Spleen (tissue), 11 donors: ENCODE results near the gene PTPRM. TPM values are rescaled to one million over a fixed set of nuclear protein-coding genes. Genes with fewer than 3 reads are reported as not detected.

Experiments used
- DNase-seq: peaks from one replicate; pipeline ENCODE4 v3.0.0-alpha.2; 2020
- H3K27ac ChIP-seq, 8 donors: fragments of 200-600 bp; sonication (generic) in 7 of 8; 1 replicate in 4 of 8; 2 replicates in 4 of 8; pipeline versions ENCODE4 v1.5.0 to v1.8.0; 2016 to 2021; ENCODE audit warnings: inconsistent platforms in 4 of 8, mild to moderate bottlenecking in 4 of 8, moderate library complexity in 1 of 8
- H3K27me3 ChIP-seq, 7 donors: fragments of 200-600 bp; sonication (generic) in 6 of 7; replicated peaks in 1 of 7; 1 replicate in 4 of 7; 2 replicates in 3 of 7; pipeline versions ENCODE4 v1.5.0 to v1.8.0; 2016 to 2021; ENCODE audit warnings: inconsistent platforms in 3 of 7, mild to moderate bottlenecking in 1 of 7
- H3K36me3 ChIP-seq, 6 donors: fragments of 200-600 bp; sonication (generic) in 5 of 6; 1 replicate in 4 of 6; 2 replicates in 2 of 6; pipeline versions ENCODE4 v1.5.0 to v1.8.0; 2016 to 2021; ENCODE audit warnings: inconsistent platforms in 2 of 6
- H3K4me1 ChIP-seq, 6 donors: fragments of 200-600 bp; sonication (generic) in 5 of 6; 1 replicate in 3 of 6; 2 replicates in 3 of 6; pipeline versions ENCODE4 v1.5.0 to v1.8.0; 2016 to 2021; ENCODE audit warnings: inconsistent platforms in 3 of 6
- H3K4me3 ChIP-seq, 8 donors: fragments of 200-600 bp; sonication (generic) in 7 of 8; 1 replicate in 4 of 8; 2 replicates in 4 of 8; pipeline versions ENCODE4 v1.5.0 to v1.8.0; 2016 to 2021; ENCODE audit warnings: inconsistent platforms in 4 of 8, mild to moderate bottlenecking in 4 of 8, moderate library complexity in 2 of 8
- H3K9me3 ChIP-seq, 8 donors: fragments of 200-600 bp; sonication (generic) in 7 of 8; 1 replicate in 4 of 8; 2 replicates in 4 of 8; pipeline versions ENCODE4 v1.5.0 to v1.8.0; 2016 to 2021; ENCODE audit warnings: inconsistent platforms in 4 of 8
- CTCF ChIP-seq, 11 experiments: fragments of 200-600 bp in 7 of 11; fragments of 450-650 bp in 4 of 11; sonication (generic) in 4 of 11; IDR thresholded peaks in 8 of 11; conservative IDR thresholded peaks in 3 of 11; 1 replicate in 7 of 11; 2 replicates in 4 of 11; pipeline versions ENCODE4 v1.4.0 to v1.8.0; 2016 to 2021; ENCODE audit warnings: antibody characterized with exemption in 11 of 11, inconsistent platforms in 4 of 11, mild to moderate bottlenecking in 1 of 11
- POLR2A ChIP-seq, 3 donors: fragments of 450-650 bp; IDR thresholded peaks; one replicate each; pipeline ENCODE4 v1.5.1; 2017; ENCODE audit warnings: antibody characterized with exemption in 3 of 3, mild to moderate bottlenecking in 1 of 3
- POLR2AphosphoS5 ChIP-seq, 3 donors: sonication (generic); formaldehyde crosslinking; IDR thresholded peaks; one replicate each; pipeline ENCODE4 v1.5.1; 2017; ENCODE audit warnings: antibody characterized with exemption in 3 of 3
- WGBS, 5 donors: extraction: QIAGEN DNeasy Blood & Tissue Kit in 3 of 5; methylation state at CpG; one replicate each; pipeline versions ENCODE4 v1.1.5 to v1.1.7; 2013 to 2018; 5-methylcytosine and 5-hydroxymethylcytosine counted together
- intact Hi-C: fragments of 100-400 bp; cut with DNase I; formaldehyde crosslinking; loops from one replicate; pipeline ENCODE4 v1.15.0; 2023; ENCODE audit warnings: low total_unique reads
- polyA plus RNA-seq, 3 donors: library from polyadenylated mRNA; stranded (reverse); fragments of 200-250 nt; gene quantifications; one replicate each; pipeline ENCODE4 v1.2.1, GENCODE V29; 2013
- total RNA-seq, 7 donors: library from RNA; depleted of rRNA in 3 of 7; stranded (reverse); fragments of >200 nt in 3 of 7; fragmentation: NEBNext Ultra II Directional in 4 of 7; extraction: Animal tissue kit (Norgen Biotek cat#: 25700) in 4 of 7; gene quantifications; one replicate each; pipeline versions ENCODE4 v1.1.0 to v1.2.1, GENCODE V29; 2016 to 2021
- donor health status: healthy with polysubstance abuse.
- donor health status: DM: no; HTN: no; CAD: no; lungs with moderate emphysema.
- donor health status: DM: no; HTN: no; CAD: no.
- donor health status: Bipolar disorder and iron deficiency.
- donor health status: healthy.
- donor health status: DM: no; HTN: no; CAD: no.
- donor health status: DM: yes; HTN: yes; CAD: no.

Gene PTPRM
- total and polyA plus RNA-seq, 10 donors = 23.5 to 97.8 (median 62.8) TPM

DNA sequence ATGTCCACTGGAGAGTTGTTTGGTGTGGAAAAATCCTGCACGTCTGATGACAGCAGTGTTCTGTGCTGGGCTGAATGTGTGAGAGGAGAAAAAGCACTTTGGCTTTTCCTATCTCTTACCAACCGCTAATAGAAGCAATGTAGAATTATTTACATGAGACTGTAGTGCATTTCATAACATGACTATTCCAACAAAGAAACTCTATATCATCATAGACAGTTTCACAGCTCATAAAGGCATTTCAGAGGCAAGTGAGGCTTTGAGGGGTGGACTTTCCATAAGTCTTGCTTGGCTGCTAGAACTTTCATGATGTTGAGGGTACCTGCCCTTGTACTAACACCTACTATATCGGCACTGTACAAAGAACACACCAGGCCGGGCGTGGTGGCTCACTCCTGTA is 697.0 kb downstream of the PTPRM start:
- H3K27ac ChIP-seq = no peak overlapping the region
- H3K4me1 ChIP-seq = no peaks in the 10 kb centered on the region
- intact Hi-C loops = no loop called here
- H3K36me3 ChIP-seq = no peaks in the 10 kb centered on the region
- H3K4me3 ChIP-seq = no peak overlapping the region
- H3K9me3 ChIP-seq = no peaks in the 10 kb centered on the region
- DNase-seq = no peak
- TF ChIP-seq CTCF (IDR thresholded peaks at IDR 0.05 in 8 of 11, conservative IDR thresholded peaks at IDR 0.05 in 3 of 11) = no peak
- no peak for TF ChIP-seq POLR2AphosphoS5 (IDR thresholded peaks at IDR 0.05)
- H3K27me3 ChIP-seq = no peaks in the 10 kb centered on the region
- WGBS, 5 donors = 90 to 98% (median 91%) methylated on average over 5 of the region's 5 CpGs

- no peak overlapping the region for H3K4me3 ChIP-seq
- 68 to 85% (median 76%) methylated on average over 6 of the region's 6 CpGs for WGBS, 5 donors
- no peak overlapping the region for H3K27ac ChIP-seq
- intact Hi-C loops = no loop called here
- no peaks in the 10 kb centered on the region for H3K27me3 ChIP-seq
- no peaks in the 10 kb centered on the region for H3K36me3 ChIP-seq
- H3K9me3 ChIP-seq = no peaks in the 10 kb centered on the region
- DNase-seq = no peak
- H3K4me1 ChIP-seq = no peaks in the 10 kb centered on the region
- no peak for TF ChIP-seq POLR2A (IDR thresholded peaks at IDR 0.05)
- TF ChIP-seq CTCF (IDR thresholded peaks at IDR 0.05 in 8 of 11, conservative IDR thresholded peaks at IDR 0.05 in 3 of 11) = no peak
- TF ChIP-seq POLR2AphosphoS5 (IDR thresholded peaks at IDR 0.05) = no peak
Observed at GRCh38 chr18:8264861-8265411, 697.8 kb downstream of the PTPRM start.

- no peak for DNase-seq
- Histone ChIP-seq H3K4me3 (no peak overlapping the region), H3K27ac (no peak overlapping the region), H3K9me3 (no peaks in the 10 kb centered on the region), H3K36me3 (no peaks in the 10 kb centered on the region), H3K27me3 (no peaks in the 10 kb centered on the region), H3K4me1 (no peaks in the 10 kb centered on the region)
- intact Hi-C loops = no loop called here
- TF ChIP-seq POLR2AphosphoS5 (IDR thresholded peaks at IDR 0.05) (no peak), CTCF (IDR thresholded peaks at IDR 0.05 in 8 of 11, conservative IDR thresholded peaks at IDR 0.05 in 3 of 11) (no peak), POLR2A (IDR thresholded peaks at IDR 0.05) (no peak)
Observed at GRCh38 chr18:8272254-8272653, 705.1 kb downstream of the PTPRM start.

DNA sequence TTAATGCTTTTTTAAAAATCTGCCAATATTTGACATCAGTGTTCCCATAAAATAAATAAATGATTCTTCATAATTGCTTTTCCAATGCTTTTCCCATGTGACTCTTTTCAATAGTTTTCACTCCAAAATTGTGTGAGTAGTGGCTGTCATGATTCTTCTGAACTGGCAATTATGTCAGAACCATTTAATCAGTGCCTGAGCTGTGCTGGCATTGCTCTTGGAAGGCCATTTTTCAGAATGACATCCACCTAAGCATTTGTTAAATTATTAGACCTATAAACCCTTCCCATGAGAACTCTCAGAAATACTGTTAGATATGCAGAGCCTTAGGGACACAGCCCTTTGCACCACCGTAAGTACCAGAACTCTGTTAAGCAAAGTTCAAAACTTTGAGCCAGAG is 707.3 kb downstream of the PTPRM start:
- Histone ChIP-seq H3K27me3 (no peaks in the 10 kb centered on the region), H3K27ac (no peak overlapping the region), H3K4me3 (no peak overlapping the region), H3K4me1 (no peaks in the 10 kb centered on the region), H3K36me3 (no peaks in the 10 kb centered on the region), H3K9me3 (no peaks in the 10 kb centered on the region)
- TF ChIP-seq POLR2AphosphoS5 (IDR thresholded peaks at IDR 0.05) = no peak
- no peak for TF ChIP-seq CTCF (IDR thresholded peaks at IDR 0.05 in 8 of 11, conservative IDR thresholded peaks at IDR 0.05 in 3 of 11)
- TF ChIP-seq POLR2A (IDR thresholded peaks at IDR 0.05) = no peak
- WGBS, 5 donors = 89 to 96% (median 93%) methylated on average over 1 of the region's 1 CpG
- intact Hi-C loops = no loop called here
- DNase-seq = no peak
